ENCODE measurements around the gene ABCG4.
"Not testable (repeated sequence)": the region's sequence is repeated elsewhere in the genome, so short reads cannot be mapped to it uniquely, and the experiment has no call there.

Gene ABCG4

GRCh38 chr11:119155733-119156492 is 7.1 kb downstream of the ABCG4 start:
- ATAC-seq (no peak), DNase-seq (no peak)
- H3K27me3 Mint-ChIP-seq, result peaks cover 3% of the 10 kb centered on the region
- H3K4me1 Mint-ChIP-seq, result peaks cover 2% of the 10 kb centered on the region
- H3K4me3 Mint-ChIP-seq, result no peak overlapping the region
- no peak overlapping the region for H3K27ac Mint-ChIP-seq
- H3K36me3 Mint-ChIP-seq (ENCODE audit: low read depth), result no peaks in the 10 kb centered on the region
- no peaks in the 10 kb centered on the region for H3K9me3 Mint-ChIP-seq

DNA sequence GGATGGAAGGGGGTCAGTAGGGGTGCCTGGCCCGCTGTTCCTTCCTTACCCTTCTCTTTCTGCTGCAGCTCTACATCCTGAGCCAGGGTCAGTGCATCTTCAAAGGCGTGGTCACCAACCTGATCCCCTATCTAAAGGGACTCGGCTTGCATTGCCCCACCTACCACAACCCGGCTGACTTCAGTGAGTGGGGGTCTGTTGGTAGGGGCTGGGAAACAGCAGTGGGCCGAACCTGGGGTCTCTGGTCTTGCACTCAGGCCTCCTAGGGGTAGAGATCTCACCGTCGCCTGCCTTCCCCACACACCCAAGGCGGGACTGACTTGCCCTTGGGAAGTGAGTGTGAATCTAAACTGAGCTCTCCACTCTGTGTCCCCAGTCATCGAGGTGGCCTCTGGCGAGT is 7.6 kb downstream of the ABCG4 start:
- DNase-seq (no peak), ATAC-seq (no peak)
- H3K36me3 Mint-ChIP-seq (ENCODE audit: low read depth), result no peaks in the 10 kb centered on the region
- H3K9me3 Mint-ChIP-seq, result no peaks in the 10 kb centered on the region
- H3K4me1 Mint-ChIP-seq, result no peaks in the 10 kb centered on the region
- peaks cover 3% of the 10 kb centered on the region for H3K27me3 Mint-ChIP-seq
- no peak overlapping the region for H3K4me3 Mint-ChIP-seq
- H3K27ac Mint-ChIP-seq, result no peak overlapping the region

- Mint-ChIP-seq H3K27ac (no peak overlapping the region), H3K36me3 (ENCODE audit: low read depth) (no peaks in the 10 kb centered on the region), H3K9me3 (no peaks in the 10 kb centered on the region), H3K4me1 (no peaks in the 10 kb centered on the region), H3K4me3 (no peak overlapping the region), H3K27me3 (peaks cover 3% of the 10 kb centered on the region)
- no peak for DNase-seq
- no peak for ATAC-seq
Measured at GRCh38 chr11:119157063-119157462, 8.2 kb downstream of the ABCG4 start.

- DNase-seq (no peak), ATAC-seq (no peak)
- H3K4me3 Mint-ChIP-seq, result no peak overlapping the region
- no peaks in the 10 kb centered on the region for H3K9me3 Mint-ChIP-seq
- no peaks in the 10 kb centered on the region for H3K4me1 Mint-ChIP-seq
- no peaks in the 10 kb centered on the region for H3K36me3 Mint-ChIP-seq (ENCODE audit: low read depth)
- H3K27me3 Mint-ChIP-seq, result peaks cover 3% of the 10 kb centered on the region
- H3K27ac Mint-ChIP-seq, result no peak overlapping the region
Measured at GRCh38 chr11:119158467-119158866, 9.6 kb downstream of the ABCG4 start.

DNA sequence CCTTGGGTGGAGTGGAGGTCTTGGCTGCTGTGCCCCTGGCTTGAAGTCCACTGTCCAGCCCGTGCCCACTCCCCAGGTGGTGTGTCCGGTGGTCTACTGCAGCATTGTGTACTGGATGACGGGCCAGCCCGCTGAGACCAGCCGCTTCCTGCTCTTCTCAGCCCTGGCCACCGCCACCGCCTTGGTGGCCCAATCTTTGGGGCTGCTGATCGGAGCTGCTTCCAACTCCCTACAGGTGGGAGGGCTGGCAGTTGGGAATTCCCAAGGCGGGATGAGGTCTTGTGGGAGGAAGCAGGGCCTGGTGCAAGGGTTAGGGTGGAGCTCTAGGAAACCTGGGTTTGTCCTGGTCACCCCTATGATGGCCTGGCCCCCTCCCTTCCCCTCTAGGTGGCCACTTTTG is 11.3 kb downstream of the ABCG4 start:
- no peak overlapping the region for H3K27ac Mint-ChIP-seq
- H3K36me3 Mint-ChIP-seq (ENCODE audit: low read depth), result no peaks in the 10 kb centered on the region
- DNase-seq (no peak), ATAC-seq (no peak)
- peaks cover 3% of the 10 kb centered on the region for H3K27me3 Mint-ChIP-seq
- no peaks in the 10 kb centered on the region for H3K9me3 Mint-ChIP-seq
- no peaks in the 10 kb centered on the region for H3K4me1 Mint-ChIP-seq
- no peak overlapping the region for H3K4me3 Mint-ChIP-seq

DNA sequence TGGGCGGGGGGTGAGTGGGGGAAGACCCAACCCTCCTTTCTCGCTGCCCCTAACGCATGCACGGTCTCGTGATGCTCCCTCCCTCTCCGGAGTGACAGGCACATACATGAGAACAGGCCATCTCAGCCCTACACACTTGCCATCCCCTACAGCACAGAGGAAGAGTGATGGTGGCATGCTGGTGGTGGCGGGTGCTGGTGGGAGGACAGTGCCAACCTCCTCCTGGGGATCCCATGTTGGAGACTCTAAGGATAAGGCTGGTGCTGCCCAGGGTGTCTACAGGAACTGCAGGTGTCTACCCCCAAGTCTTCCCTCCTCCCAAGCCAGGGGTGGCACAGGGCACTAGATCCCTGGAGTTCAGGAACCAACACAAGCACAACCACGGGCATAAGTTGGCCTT is 13.0 kb downstream of the ABCG4 start:
- no peak for DNase-seq

GRCh38 chr11:119166368-119167076 is 17.7 kb downstream of the ABCG4 start:
- Mint-ChIP-seq H3K27me3 (no peaks in the 10 kb centered on the region), H3K36me3 (ENCODE audit: low read depth) (no peaks in the 10 kb centered on the region), H3K9me3 (no peaks in the 10 kb centered on the region), H3K27ac (no peak overlapping the region), H3K4me3 (no peak overlapping the region), H3K4me1 (peaks cover 10% of the 10 kb centered on the region)
- DNase-seq (no peak), ATAC-seq (no peak)

More for the DNA sequence above, 13.0 kb downstream of the ABCG4 start:
- Mint-ChIP-seq H3K27ac (no peak overlapping the region), H3K36me3 (ENCODE audit: low read depth) (no peaks in the 10 kb centered on the region), H3K27me3 (no peaks in the 10 kb centered on the region), H3K9me3 (no peaks in the 10 kb centered on the region), H3K4me3 (no peak overlapping the region), H3K4me1 (no peaks in the 10 kb centered on the region)
- no peak for ATAC-seq

GRCh38 chr11:119167077-119167458 is 18.2 kb downstream of the ABCG4 start:
- not testable (repeated sequence) for H3K27ac Mint-ChIP-seq; ATAC-seq; H3K36me3 Mint-ChIP-seq (ENCODE audit: low read depth); H3K4me3 Mint-ChIP-seq; H3K27me3 Mint-ChIP-seq; DNase-seq; H3K9me3 Mint-ChIP-seq
- H3K4me1 Mint-ChIP-seq, result peaks cover 10% of the 10 kb centered on the region

DNA sequence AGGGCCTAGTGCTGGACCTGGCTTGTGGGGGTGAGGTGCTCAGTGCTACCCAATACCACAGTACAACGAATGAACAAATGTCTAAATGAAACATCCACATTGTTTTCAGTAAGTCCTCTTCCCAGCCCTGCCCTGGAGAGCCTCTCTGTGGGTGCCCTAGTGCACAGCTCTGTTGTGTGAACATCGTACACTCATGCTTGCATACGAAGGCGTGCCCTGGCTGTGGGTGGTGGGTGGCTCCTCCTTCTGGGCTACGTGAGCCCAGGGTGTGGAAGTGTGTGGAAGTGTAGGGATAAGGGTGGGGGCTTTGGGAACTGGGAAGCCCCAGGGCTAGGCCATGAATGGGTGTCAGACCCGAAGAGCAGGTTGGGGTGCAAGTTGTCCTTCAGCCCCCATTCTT is 19.1 kb downstream of the ABCG4 start:
- DNase-seq, result no peak
- peaks cover 10% of the 10 kb centered on the region for H3K4me1 Mint-ChIP-seq
- no peaks in the 10 kb centered on the region for H3K27me3 Mint-ChIP-seq
- no peaks in the 10 kb centered on the region for H3K36me3 Mint-ChIP-seq (ENCODE audit: low read depth)
- peak overlapping the region; percentile 59 for H3K27ac Mint-ChIP-seq
- no peak for ATAC-seq
- peak overlapping the region; percentile 89 for H3K4me3 Mint-ChIP-seq
- no peaks in the 10 kb centered on the region for H3K9me3 Mint-ChIP-seq

DNA sequence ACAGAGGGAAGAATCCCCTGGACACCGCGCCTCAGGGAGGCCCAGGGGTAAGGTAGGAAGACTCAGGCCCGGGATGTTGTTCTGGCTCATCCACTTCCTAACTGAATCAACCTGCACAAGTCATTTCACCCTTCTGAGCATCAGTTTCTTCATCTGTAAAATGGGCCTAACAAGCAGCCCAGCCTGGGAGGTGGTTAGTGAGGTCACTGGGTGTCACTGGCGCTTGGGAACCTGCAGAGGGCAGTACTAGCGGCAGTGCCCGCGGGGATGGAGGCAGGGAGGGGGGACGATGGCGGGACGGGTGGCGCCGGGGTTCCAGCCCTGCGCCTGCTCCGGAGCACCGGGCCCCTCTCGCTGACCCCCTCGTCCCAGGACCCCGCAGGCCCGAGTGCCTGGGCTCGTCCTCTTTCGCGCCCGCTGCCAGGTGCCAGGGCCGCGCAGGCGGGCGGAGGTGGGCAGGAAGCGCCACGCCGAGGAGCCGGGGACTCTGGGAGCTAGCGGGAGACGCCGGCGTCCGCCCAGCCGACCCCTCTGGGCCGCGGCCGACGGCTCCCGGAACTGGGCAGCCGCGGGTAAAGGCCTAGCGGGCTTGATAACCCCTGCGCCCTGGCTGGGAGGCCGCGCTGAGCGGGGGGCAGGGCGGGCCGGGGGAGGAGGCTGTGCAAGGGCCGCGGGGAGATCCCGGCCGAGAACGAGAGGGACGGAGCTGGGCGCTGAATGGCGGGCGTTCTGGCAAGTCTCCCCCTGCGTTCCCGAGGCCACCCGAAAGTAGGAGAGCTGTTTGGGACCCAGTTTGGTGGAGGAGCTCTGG is 19.8 kb downstream of the ABCG4 start, which contains the start of gene NLRX1:
NLRX1 (plus strand) TSS at position 255 of the 811 bp plus-strand sequence. CDS start 2,679 bp downstream, outside the sequence.
- ATAC-seq (peak; percentile 90), DNase-seq (peak; percentile 88)
- Mint-ChIP-seq H3K27ac (peak within 1 kb of the TSS; percentile 88), H3K4me1 (peaks cover 10% of the 10 kb centered on the region), H3K27me3 (no peaks in the 10 kb centered on the region), H3K9me3 (no peaks in the 10 kb centered on the region), H3K36me3 (ENCODE audit: low read depth) (no peaks in the 10 kb centered on the region), H3K4me3 (peak within 1 kb of the TSS; percentile 89)

- DNase-seq, result peak; percentile 51
- H3K27ac Mint-ChIP-seq, result peak overlapping the region; percentile 88
- H3K4me3 Mint-ChIP-seq, result peak overlapping the region; percentile 89
- no peaks in the 10 kb centered on the region for H3K27me3 Mint-ChIP-seq
- H3K36me3 Mint-ChIP-seq (ENCODE audit: low read depth), result peaks cover 2% of the 10 kb centered on the region
- H3K9me3 Mint-ChIP-seq, result no peaks in the 10 kb centered on the region
- peaks cover 10% of the 10 kb centered on the region for H3K4me1 Mint-ChIP-seq
- ATAC-seq, result peak; percentile 78
Measured at GRCh38 chr11:119169282-119169719, 20.4 kb downstream of the ABCG4 start.

- H3K4me3 Mint-ChIP-seq, result no peak overlapping the region
- DNase-seq, result no peak
- peaks cover 12% of the 10 kb centered on the region for H3K4me1 Mint-ChIP-seq
- no peak for ATAC-seq
- H3K27ac Mint-ChIP-seq, result no peak overlapping the region
- H3K27me3 Mint-ChIP-seq, result no peaks in the 10 kb centered on the region
- peaks cover 4% of the 10 kb centered on the region for H3K36me3 Mint-ChIP-seq (ENCODE audit: low read depth)
- H3K9me3 Mint-ChIP-seq, result no peaks in the 10 kb centered on the region
Measured at GRCh38 chr11:119172513-119172912, 23.7 kb downstream of the ABCG4 start.

GRCh38 chr11:119173453-119173852 is 24.6 kb downstream of the ABCG4 start:
- Mint-ChIP-seq H3K36me3 (ENCODE audit: low read depth) (peaks cover 4% of the 10 kb centered on the region), H3K9me3 (no peaks in the 10 kb centered on the region), H3K27ac (no peak overlapping the region), H3K4me3 (no peak overlapping the region), H3K27me3 (no peaks in the 10 kb centered on the region), H3K4me1 (peaks cover 14% of the 10 kb centered on the region)
- no peak for DNase-seq
- ATAC-seq, result no peak

- Mint-ChIP-seq H3K27ac (no peak overlapping the region), H3K4me1 (peaks cover 7% of the 10 kb centered on the region), H3K36me3 (ENCODE audit: low read depth) (peaks cover 4% of the 10 kb centered on the region), H3K9me3 (no peaks in the 10 kb centered on the region), H3K27me3 (no peaks in the 10 kb centered on the region), H3K4me3 (no peak overlapping the region)
- ATAC-seq, result no peak
- no peak for DNase-seq
Measured at GRCh38 chr11:119175493-119176077, 26.7 kb downstream of the ABCG4 start.

Data from activated naive CD8-positive, alpha-beta T cell treated with anti-CD3 and anti-CD28 coated beads, Interleukin-2, amount 50 U/mL, for 24 hours (primary cell).